ENCODE measurements around the gene INTS3. TPM values are rescaled to one million over a fixed set of nuclear protein-coding genes. Genes with fewer than 3 reads are reported as not detected.

The INTS3 gene
- total RNA-seq, 1 experiment from 2014 or later = 66.8 TPM

GRCh38 chr1:153749408-153750005 lies 21.7 kb downstream of the INTS3 start (continued):
- TF ChIP-seq, protein P1, sequence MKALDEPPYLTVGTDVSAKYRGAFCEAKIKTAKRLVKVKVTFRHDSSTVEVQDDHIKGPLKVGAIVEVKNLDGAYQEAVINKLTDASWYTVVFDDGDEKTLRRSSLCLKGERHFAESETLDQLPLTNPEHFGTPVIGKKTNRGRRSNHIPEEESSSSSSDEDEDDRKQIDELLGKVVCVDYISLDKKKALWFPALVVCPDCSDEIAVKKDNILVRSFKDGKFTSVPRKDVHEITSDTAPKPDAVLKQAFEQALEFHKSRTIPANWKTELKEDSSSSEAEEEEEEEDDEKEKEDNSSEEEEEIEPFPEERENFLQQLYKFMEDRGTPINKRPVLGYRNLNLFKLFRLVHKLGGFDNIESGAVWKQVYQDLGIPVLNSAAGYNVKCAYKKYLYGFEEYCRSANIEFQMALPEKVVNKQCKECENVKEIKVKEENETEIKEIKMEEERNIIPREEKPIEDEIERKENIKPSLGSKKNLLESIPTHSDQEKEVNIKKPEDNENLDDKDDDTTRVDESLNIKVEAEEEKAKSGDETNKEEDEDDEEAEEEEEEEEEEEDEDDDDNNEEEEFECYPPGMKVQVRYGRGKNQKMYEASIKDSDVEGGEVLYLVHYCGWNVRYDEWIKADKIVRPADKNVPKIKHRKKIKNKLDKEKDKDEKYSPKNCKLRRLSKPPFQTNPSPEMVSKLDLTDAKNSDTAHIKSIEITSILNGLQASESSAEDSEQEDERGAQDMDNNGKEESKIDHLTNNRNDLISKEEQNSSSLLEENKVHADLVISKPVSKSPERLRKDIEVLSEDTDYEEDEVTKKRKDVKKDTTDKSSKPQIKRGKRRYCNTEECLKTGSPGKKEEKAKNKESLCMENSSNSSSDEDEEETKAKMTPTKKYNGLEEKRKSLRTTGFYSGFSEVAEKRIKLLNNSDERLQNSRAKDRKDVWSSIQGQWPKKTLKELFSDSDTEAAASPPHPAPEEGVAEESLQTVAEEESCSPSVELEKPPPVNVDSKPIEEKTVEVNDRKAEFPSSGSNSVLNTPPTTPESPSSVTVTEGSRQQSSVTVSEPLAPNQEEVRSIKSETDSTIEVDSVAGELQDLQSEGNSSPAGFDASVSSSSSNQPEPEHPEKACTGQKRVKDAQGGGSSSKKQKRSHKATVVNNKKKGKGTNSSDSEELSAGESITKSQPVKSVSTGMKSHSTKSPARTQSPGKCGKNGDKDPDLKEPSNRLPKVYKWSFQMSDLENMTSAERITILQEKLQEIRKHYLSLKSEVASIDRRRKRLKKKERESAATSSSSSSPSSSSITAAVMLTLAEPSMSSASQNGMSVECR (CRISPR knock-in tag; IDR thresholded peaks at IDR 0.05; ENCODE audit: borderline replicate concordance) = no peak
- TF ChIP-seq ATF1 (CRISPR knock-in tag; IDR thresholded peaks at IDR 0.05) = no peak
- peak; percentile 44; the same call in 1 of the 2 replicates for TF ChIP-seq SP1 (CRISPR knock-in tag; conservative IDR thresholded peaks at IDR 0.05)
- TF ChIP-seq, protein P2, sequence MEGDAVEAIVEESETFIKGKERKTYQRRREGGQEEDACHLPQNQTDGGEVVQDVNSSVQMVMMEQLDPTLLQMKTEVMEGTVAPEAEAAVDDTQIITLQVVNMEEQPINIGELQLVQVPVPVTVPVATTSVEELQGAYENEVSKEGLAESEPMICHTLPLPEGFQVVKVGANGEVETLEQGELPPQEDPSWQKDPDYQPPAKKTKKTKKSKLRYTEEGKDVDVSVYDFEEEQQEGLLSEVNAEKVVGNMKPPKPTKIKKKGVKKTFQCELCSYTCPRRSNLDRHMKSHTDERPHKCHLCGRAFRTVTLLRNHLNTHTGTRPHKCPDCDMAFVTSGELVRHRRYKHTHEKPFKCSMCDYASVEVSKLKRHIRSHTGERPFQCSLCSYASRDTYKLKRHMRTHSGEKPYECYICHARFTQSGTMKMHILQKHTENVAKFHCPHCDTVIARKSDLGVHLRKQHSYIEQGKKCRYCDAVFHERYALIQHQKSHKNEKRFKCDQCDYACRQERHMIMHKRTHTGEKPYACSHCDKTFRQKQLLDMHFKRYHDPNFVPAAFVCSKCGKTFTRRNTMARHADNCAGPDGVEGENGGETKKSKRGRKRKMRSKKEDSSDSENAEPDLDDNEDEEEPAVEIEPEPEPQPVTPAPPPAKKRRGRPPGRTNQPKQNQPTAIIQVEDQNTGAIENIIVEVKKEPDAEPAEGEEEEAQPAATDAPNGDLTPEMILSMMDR (IDR thresholded peaks at IDR 0.05) = peak; percentile 79
- TF ChIP-seq GABPB1 (CRISPR knock-in tag; IDR thresholded peaks at IDR 0.05) = 0 out of 2 replicates have a peak, but pooled peaks have one; percentile 17
- TF ChIP-seq, protein P3, sequence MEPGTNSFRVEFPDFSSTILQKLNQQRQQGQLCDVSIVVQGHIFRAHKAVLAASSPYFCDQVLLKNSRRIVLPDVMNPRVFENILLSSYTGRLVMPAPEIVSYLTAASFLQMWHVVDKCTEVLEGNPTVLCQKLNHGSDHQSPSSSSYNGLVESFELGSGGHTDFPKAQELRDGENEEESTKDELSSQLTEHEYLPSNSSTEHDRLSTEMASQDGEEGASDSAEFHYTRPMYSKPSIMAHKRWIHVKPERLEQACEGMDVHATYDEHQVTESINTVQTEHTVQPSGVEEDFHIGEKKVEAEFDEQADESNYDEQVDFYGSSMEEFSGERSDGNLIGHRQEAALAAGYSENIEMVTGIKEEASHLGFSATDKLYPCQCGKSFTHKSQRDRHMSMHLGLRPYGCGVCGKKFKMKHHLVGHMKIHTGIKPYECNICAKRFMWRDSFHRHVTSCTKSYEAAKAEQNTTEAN (CRISPR knock-in tag; IDR thresholded peaks at IDR 0.05) = peak; percentile 41; the same call in 1 of the 2 replicates
- no peak for TF ChIP-seq ZNF121 (CRISPR knock-in tag; IDR thresholded peaks at IDR 0.05)

DNA sequence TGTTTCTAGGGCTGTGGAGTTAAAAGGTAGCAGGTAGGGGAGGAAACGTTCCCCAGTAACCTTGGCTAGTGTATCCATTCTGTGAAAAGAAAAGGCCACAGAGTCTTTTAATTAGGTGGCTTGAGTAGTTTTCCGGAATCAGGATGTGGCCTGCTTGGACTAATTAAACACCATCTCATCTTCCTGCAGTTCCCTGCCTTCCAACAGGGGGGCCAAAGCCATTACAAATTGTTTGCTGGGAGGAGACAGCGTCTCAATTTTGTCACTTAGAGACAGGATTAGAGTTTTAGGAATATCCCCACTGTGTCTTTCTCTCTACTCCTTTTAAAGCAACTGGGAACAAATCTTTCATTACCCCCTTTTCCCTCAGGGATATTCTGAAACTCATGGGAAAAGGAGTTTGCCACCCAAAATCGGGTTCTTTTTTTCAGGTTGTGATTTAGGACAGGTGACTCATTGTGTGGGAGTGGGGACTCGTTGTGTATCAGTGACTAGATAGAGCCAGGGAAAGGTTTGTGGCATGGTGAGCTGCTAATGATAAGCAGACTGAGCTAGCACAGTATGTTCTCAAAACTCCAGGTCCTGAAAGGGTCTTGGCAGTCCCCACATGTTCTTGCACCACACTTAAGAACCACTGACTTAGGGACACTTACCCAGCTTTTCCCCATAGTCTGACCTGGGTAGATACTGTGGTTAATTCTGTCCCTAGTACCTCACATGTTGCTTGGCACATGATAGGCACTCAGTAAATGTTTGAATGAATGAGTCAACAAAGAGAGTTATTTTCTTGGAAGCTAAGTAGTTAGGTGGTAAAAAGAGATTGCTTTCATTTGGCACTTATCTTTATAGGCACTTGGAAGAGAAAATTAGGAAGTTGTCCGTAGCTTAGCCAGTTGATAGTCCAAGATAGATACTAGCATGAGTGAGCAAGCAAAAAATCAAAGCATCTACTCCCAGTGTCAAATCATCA lies 22.5 kb downstream of the INTS3 start:
- CTCF ChIA-PET = interaction anchor here (1.3 to 2.1 kb wide), 3 partner anchors 21 to 72 kb away, joined by 3 to 8 read pairs (median 6); partner anchors contain the start of gene NPR1
- Mint-ChIP-seq H3K36me3 (peaks cover 74% of the 10 kb centered on the region), H3K4me3 (no peak overlapping the region), H3K27ac (peak overlapping the region; percentile 88), H3K9me3 (no peaks in the 10 kb centered on the region), H3K27me3 (ENCODE audit: low read depth) (no peaks in the 10 kb centered on the region), H3K4me1 (peaks cover 49% of the 10 kb centered on the region)
- POLR2A ChIA-PET = no interaction called here
- ATAC-seq (no peak), DNase-seq (ENCODE audit: low spot score) (no peak)
- TF ChIP-seq ELF4 (CRISPR knock-in tag; IDR thresholded peaks at IDR 0.05; ENCODE audit: low read depth) (no peak), ZNF263 (CRISPR knock-in tag; IDR thresholded peaks at IDR 0.05; ENCODE audit: low read depth) (no peak), MYBL2 (CRISPR knock-in tag; IDR thresholded peaks at IDR 0.05) (no peak), CREM (CRISPR knock-in tag; IDR thresholded peaks at IDR 0.05) (no peak), CBFB (CRISPR knock-in tag; IDR thresholded peaks at IDR 0.05; ENCODE audit: low read depth) (no peak), ATF1 (CRISPR knock-in tag; IDR thresholded peaks at IDR 0.05) (no peak), ZNF512 (CRISPR knock-in tag; IDR thresholded peaks at IDR 0.05; ENCODE audit: borderline replicate concordance) (no peak), RELA (CRISPR knock-in tag; IDR thresholded peaks at IDR 0.05; ENCODE audit: borderline replicate concordance) (no peak)
- TF ChIP-seq, protein P2 (IDR thresholded peaks at IDR 0.05) = no peak
